HTR-8/SVneo (cell line): ENCODE measurements around the gene EDAR.

Experiments
- DNase-seq: peaks from one replicate; pipeline ENCODE4 v3.0.0; 2011; ENCODE audit warnings: low spot score, mixed read lengths; ENCODE audit not compliant: insufficient read length
- FAIRE-seq: peaks from 2 replicates; lab custom pipeline; 2011; peaks lifted over from hg19 to GRCh38; lab: Jason Lieb, UNC

The EDAR gene

GRCh38 chr2:108970369-108970768 lies 18.7 kb downstream of the EDAR start:
- no peak for DNase-seq
- no peak for FAIRE-seq

DNA sequence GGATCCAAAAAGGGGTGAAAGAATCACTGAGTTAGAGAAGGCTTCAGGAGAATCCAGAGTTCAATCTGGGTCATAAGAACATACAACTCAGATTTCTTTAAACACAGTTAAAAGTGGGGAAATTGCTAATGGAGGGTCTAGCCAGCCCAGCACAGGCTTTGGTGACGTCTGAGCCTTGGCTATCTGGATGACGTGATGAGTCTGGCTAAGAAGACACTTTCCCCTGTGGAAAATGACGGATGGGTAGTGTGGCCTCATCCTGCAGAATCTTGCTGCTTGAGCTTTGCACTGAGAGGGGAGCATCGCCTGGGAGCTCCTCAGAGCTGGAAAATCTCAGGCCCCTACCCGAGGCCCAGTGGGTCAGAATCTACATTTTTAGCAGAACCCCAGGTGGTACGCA lies 19.2 kb downstream of the EDAR start:
- DNase-seq (no peak), FAIRE-seq (no peak)

GRCh38 chr2:108968619-108969018 lies 20.4 kb downstream of the EDAR start:
- DNase-seq = no peak

GRCh38 chr2:108967757-108968156 lies 21.3 kb downstream of the EDAR start:
- FAIRE-seq (no peak), DNase-seq (no peak)

More at GRCh38 chr2:108968619-108969018, 20.4 kb downstream of the EDAR start:
- FAIRE-seq = no peak

- DNase-seq (no peak), FAIRE-seq (no peak)
These were observed 23.3 kb downstream of the EDAR start for GRCh38 chr2:108965540-108966289.

DNA sequence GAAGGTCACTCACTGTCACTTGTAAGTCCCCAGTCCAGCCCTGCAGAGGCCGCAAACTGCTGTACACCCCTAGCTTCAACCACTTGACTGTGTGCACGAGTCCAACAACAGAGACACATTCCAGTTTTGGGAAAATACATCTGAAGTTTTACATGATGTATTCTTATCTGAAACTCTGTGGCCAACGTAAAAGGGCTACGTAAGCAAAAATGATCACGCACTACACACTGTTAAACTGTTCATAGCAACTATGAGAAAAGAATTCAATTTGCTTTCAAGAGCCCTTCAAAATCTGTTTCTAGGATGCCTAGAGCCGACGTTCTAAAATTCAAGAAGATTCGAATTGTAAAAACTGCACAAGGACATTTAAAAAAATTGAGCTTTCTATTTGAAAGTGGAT lies 26.0 kb downstream of the EDAR start:
- no peak for FAIRE-seq
- no peak for DNase-seq

GRCh38 chr2:108961796-108962195 lies 27.2 kb downstream of the EDAR start:
- no peak for DNase-seq
- FAIRE-seq = no peak

DNA sequence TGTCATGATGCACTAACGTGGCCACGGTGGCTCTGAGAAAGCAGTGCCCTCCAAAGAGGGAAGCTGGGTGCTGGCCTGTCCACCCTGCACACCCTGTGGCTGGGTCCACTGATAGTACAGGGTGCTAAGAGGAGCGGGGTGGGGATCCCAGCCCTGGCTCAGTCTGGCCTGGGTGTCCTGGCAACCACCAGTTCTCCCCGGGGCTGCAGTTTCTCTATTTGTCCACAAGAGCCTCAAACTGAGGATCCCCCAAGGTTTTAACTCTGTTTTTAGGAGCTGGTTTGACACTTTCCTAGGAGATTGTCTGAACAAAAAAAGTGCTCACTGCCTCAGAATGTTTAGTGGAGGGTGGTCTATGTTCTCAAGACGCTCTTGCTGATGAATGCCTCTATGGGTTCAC lies 29.0 kb downstream of the EDAR start:
- FAIRE-seq (no peak), DNase-seq (no peak)

DNA sequence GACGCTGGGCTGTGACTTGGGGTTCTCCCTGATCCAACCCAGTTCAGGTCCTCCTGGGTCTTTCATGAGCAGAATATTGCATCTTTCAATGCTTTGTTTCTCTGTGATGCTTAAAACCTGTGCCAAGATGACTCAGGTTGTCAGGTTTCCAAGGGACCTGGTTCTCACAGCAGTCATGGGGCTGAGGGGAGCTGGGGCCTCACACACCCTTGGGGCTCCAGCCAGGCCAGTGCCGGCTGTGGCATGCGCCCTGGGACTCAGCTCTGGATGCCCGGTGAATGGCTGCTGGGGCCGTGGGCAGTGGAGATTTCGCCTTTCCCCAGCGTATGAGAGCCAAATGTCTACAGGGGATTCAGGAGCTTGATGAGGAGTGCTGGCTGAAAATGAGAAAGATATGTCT lies 29.6 kb downstream of the EDAR start:
- no peak for FAIRE-seq
- DNase-seq = no peak

- FAIRE-seq = no peak
These were observed 30.2 kb downstream of the EDAR start for GRCh38 chr2:108958632-108959341.

DNA sequence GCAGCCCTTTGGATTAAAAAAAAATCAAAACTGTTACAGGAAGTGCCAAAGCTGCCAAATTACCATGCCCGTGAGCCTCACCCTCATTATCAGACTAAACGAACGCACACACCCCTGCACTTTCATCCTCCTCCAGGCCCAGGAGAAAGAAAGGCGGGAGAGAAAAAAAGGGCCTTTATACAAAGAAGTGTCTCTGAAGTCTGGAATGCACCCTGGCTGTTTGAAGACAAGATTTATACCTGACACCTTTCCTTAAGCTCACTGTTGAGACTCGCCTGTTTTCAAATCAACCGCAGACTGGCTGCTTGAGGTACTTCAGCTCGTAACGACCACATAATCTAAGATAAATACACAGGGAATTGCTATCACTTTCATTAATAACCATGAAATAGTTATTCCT lies 31.0 kb downstream of the EDAR start:
- DNase-seq (no peak), FAIRE-seq (no peak)

More at GRCh38 chr2:108958632-108959341, 30.2 kb downstream of the EDAR start:
- no peak for DNase-seq

DNA sequence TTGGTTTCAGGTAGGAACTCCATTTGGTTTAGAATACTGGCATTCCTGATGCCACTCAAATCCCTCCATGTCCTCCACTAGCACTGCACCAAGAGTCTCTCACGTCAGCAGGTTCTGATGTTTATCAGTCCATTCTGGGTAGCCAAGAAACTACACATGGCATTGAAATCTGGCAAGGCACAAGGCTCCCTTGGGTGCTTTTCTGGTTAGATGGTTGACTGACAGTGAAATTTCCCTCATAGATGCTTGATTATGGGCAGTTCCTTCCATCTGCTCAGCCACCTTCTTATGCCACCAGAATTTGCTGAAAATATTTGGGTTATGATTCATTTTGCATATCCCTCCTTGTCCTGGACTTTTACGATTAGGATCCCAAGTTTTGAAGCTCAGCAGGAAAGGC lies 32.6 kb downstream of the EDAR start:
- FAIRE-seq (no peak), DNase-seq (no peak)

DNA sequence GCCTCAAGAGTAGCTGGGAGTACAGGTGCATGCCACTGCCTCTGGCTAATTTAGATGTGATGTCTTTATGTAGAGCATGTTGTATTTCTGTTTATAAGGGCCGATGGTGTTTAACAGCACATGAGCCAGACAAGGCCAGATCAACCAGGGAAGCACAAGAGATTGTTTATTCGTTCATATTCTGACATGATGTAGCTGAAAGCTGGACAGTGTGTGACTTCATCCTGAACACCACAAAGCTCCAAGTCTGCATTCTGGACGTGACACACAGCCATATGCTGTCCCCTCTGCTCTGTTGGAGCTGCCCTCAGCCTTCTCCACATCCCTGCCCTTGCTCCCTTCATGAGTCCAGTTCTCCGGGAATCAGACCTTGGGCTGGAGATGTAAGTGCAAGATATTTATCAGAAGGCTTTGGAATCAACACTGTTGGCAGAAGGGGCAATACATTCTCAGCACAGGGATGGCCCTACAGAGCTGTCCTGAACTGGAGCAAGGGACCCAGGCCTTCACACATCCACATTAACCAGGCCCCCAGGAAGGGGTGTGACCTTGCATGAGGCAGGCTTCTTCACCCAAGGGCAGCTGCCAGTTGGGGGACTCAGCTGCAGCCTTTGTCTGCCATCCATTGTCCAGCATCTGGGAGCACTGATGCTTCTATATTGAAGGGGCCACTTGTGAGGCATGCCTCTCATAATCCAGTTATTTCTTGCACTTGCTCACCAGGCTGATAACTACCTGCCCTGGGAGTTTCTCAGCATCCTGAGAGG lies 38.5 kb downstream of the EDAR start:
- no peak for FAIRE-seq

DNA sequence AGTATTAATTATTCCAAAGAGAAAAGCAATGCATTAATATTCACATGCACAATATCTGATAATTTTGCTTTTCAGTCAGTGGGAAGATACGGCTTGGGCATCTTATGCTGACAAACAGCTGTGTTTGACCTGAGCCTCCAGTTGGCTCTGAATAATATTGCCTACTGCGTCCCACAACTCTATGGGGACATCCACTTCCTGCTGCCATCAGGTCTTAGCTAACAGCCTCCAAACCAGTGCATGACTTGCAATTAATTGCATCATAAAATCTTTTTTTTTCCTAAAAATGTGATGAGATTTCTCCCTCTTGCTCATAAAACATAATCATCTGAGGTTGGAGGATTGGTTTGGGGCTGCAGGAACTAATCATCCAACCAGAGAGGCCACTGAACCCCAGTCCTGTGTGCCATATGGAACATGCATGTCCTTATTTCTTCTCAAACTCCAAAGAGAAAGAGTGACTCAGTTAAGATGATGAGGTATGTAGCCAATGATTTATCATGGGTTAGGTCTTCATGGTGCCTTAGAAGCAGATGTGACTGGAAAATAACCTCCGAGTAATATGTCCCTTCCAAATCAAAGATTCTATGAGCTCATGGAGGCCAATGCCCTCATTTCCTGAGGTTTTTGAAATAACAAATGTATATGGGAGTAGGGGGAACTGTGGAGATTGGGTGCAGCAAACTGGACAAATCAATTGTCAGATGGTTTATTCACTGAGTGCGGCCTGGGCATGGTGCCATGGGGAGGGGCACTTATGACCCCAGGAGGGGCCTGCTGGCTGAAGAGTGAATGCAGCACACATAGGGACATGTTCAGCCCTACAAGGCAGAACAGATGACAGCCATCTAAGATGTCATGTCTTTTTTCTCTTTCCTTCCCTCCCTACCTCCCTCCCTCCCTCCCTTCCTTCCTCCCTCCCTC lies 39.4 kb downstream of the EDAR start:
- no peak for FAIRE-seq
- no peak for DNase-seq

More for the DNA sequence above, 38.5 kb downstream of the EDAR start:
- no peak for DNase-seq

DNA sequence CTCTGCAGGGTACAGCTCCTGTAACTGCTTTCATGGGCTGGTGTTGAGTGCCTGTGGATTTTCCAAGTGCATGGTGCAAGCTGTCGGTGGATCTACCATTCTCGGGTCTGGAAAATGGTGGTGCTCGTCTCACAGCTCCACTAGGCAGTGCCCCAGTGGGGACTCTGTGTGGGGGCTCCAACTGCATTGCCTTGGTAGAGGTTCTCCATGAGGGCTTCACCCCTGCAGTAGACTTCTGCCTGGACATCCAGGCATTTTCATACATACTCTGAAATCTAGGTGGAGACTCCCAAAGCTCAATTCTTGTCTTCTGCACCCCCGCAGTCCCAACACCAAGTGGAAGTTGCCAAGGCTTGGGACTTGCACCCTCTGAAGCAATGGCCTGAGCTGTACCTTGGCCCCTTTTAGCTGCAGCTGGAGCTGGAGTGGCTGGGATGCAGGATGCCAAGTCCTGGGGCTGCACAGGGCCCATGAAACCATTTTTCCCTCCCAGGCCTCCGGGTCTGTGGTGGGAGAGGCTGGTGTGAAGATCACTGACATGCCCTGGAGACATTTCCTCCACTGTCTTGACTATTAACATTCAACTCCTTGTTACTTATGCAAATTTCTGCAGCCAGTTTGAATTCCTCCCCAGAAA lies 41.6 kb downstream of the EDAR start:
- FAIRE-seq = no peak

DNA sequence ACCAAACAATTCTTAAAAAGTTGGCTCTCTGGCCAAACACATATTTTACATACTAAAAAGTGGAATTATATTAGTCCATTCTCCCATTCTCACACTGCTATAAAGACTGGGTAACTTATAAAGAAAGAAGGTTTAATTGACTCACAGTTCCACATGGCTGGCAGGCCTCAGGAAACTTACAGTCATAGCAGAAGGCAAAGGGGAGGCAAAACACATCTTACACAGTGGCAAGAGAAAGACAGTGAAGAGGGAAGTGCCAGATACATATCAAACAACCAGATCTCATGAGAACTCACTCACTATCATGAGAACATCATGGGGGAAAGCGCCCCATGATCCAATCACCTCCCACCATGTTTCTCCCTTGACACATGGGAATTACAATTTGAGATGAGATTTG lies 42.6 kb downstream of the EDAR start:
- DNase-seq = no peak
- FAIRE-seq = no peak

More for the DNA sequence above, 41.6 kb downstream of the EDAR start:
- no peak for DNase-seq

DNA sequence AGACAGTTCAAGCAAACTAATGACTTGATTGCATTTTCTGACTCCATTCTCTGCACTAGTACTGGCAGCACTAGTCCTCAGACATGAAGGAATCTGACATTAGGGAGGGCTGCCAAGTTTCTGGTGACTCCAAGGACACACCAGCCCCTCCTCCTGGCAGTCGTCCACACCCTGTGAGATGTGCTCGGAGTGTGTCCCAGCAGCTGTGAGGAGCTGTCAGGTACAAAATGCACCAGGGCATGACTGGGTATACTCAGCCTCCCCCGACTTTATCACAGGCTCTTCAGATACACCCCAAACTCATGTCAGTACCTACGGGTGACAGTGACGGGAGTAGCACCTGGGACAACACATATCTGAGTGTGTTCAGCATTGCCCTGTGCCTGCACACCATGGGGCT lies 43.1 kb downstream of the EDAR start:
- DNase-seq (no peak), FAIRE-seq (no peak)

DNA sequence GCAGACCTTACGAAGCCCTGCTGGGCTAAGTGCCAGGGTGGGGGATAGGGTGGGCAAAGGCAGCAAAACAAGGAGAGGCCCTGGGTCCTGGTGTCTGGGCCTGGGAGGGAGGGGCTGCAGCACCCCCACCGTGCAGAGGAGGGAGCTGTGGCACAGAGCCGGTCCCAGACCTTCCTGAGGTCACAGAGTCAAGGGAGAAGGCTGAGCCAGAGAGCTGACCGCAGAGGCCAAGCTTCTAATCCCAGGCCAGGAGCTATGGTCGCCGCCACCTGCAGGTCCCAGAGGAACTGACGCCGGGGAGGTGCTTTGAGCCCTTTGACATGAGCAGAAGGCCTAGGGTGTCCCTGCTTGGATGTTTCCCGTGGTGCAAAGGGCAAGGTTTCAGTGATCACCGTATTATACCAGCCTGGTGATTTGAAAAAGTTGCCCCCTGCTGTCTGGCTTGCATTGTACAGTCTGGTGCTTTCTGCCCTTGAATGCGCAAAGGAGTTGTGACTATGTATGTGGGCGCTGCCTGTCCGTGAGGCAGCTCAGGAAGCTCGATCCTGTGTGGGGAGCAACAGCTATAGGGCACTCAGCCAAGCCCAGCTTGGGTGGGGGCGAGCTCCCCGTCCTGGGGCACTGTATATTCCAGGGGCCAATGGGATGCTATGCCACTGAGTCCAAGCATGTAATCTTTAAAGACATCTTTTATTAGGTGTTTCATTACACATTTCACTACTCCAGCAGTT lies 44.3 kb downstream of the EDAR start:
- no peak for FAIRE-seq
- DNase-seq = no peak

GRCh38 chr2:108943751-108944150 lies 45.3 kb downstream of the EDAR start:
- no peak for FAIRE-seq
- DNase-seq = no peak
